Neural crest cell (in vitro differentiated cells): ENCODE data around the gene DESI1. TPM values are rescaled to one million over a fixed set of nuclear protein-coding genes. Genes with fewer than 3 reads are reported as not detected.

Source experiments
- DNase-seq: peaks from one replicate; pipeline ENCODE4 v3.0.0; 2021; ENCODE audit warnings: low read depth, mixed read lengths, low spot score
- H3K27ac Mint-ChIP-seq: one replicate; pipeline ENCODE4 v1.8.0; 2021; ENCODE audit warnings: mild to moderate bottlenecking, mixed read lengths; ENCODE audit not compliant: unreplicated experiment
- H3K27me3 Mint-ChIP-seq: 2 replicates; pipeline ENCODE4 v1.8.0; 2021; ENCODE audit warnings: low read depth, mild to moderate bottlenecking, mixed read lengths
- H3K36me3 Mint-ChIP-seq: 2 replicates; pipeline ENCODE4 v1.8.0; 2021; ENCODE audit warnings: low read depth, mild to moderate bottlenecking, mixed read lengths
- H3K4me1 Mint-ChIP-seq: 2 replicates; pipeline ENCODE4 v1.8.0; 2021; ENCODE audit warnings: mixed read lengths
- H3K4me3 Mint-ChIP-seq: one replicate; pipeline ENCODE4 v1.8.0; 2021; ENCODE audit warnings: mild to moderate bottlenecking, mixed read lengths
- H3K9me3 Mint-ChIP-seq: 2 replicates; pipeline ENCODE4 v1.8.0; 2021; ENCODE audit warnings: mixed read lengths
- CTCF ChIP-seq: fragments of 200-600 bp; sonication (generic); conservative IDR thresholded peaks from 2 replicates; pipeline ENCODE4 v1.5.0; 2021; ENCODE audit warnings: antibody characterized with exemption, mild to moderate bottlenecking
- total RNA-seq: library from RNA; stranded (reverse); gene quantifications from 2 replicates; pipeline ENCODE4 v1.2.1, GENCODE V29; 2021

DESI1 gene
- total RNA-seq, 1 donor from 2014 or later, result 38.0 TPM

GRCh38 chr22:41654322-41654721 is 33.5 kb upstream of the DESI1 start:
- Mint-ChIP-seq H3K4me1 (no peaks in the 10 kb centered on the region), H3K27me3 (no peaks in the 10 kb centered on the region), H3K9me3 (no peaks in the 10 kb centered on the region), H3K36me3 (peaks cover 22% of the 10 kb centered on the region), H3K27ac (no peak overlapping the region), H3K4me3 (no peak overlapping the region)
- DNase-seq, result no peak
- no peak for TF ChIP-seq CTCF

- no peak for TF ChIP-seq CTCF
- Mint-ChIP-seq H3K4me1 (no peaks in the 10 kb centered on the region), H3K9me3 (no peaks in the 10 kb centered on the region), H3K27ac (no peak overlapping the region), H3K36me3 (peaks cover 22% of the 10 kb centered on the region), H3K4me3 (no peak overlapping the region), H3K27me3 (no peaks in the 10 kb centered on the region)
- DNase-seq, result no peak
These were observed 30.0 kb upstream of the DESI1 start for GRCh38 chr22:41650821-41651220.

DNA sequence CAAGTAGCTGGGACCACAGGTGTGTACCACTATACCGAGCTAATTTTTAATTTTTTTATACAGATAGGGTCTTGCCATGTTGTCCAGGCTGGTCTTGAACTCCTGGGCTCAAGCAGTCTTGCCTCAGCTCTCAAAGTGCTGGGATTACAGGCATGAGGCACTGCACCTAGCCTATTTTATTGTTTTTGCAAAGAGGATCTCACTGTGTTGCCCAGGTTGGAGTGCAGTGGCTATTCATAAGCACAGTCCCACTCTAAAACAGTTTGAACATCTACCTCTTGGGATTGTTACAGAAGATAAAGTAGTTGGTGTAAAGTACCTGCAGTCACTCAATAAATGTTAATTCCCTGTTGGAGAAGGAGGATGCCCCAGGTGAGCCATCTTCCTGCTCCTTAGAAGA is 29.4 kb upstream of the DESI1 start:
- TF ChIP-seq CTCF, result no peak
- Mint-ChIP-seq H3K4me3 (no peak overlapping the region), H3K36me3 (peaks cover 22% of the 10 kb centered on the region), H3K27ac (peak overlapping the region; percentile 83), H3K4me1 (no peaks in the 10 kb centered on the region), H3K9me3 (no peaks in the 10 kb centered on the region), H3K27me3 (no peaks in the 10 kb centered on the region)
- DNase-seq, result no peak

- TF ChIP-seq CTCF, result no peak
- Mint-ChIP-seq H3K4me3 (no peak overlapping the region), H3K27ac (no peak overlapping the region), H3K4me1 (no peaks in the 10 kb centered on the region), H3K36me3 (peaks cover 15% of the 10 kb centered on the region), H3K9me3 (no peaks in the 10 kb centered on the region), H3K27me3 (no peaks in the 10 kb centered on the region)
- no peak for DNase-seq
These were observed 27.6 kb upstream of the DESI1 start for GRCh38 chr22:41648432-41648831.

- H3K4me1 Mint-ChIP-seq, result no peaks in the 10 kb centered on the region
- H3K36me3 Mint-ChIP-seq, result peaks cover 15% of the 10 kb centered on the region
- H3K9me3 Mint-ChIP-seq, result no peaks in the 10 kb centered on the region
- DNase-seq, result no peak
- H3K27ac Mint-ChIP-seq, result no peak overlapping the region
- no peak for TF ChIP-seq CTCF
- no peak overlapping the region for H3K4me3 Mint-ChIP-seq
- H3K27me3 Mint-ChIP-seq, result no peaks in the 10 kb centered on the region
These were observed 26.9 kb upstream of the DESI1 start for GRCh38 chr22:41647771-41648170.
